Adrenal gland (tissue), 12 donors: ENCODE data around the gene CCDC142. TPM values are rescaled to one million over a fixed set of nuclear protein-coding genes. Genes with fewer than 3 reads are reported as not detected.
"Not testable (repeated sequence)": the region's sequence is repeated elsewhere in the genome, so short reads cannot be mapped to it uniquely, and the experiment has no call there.

Source experiments
- DNase-seq, 7 donors: peaks; one replicate each; pipeline ENCODE4 v3.0.0-alpha.2; 2019 to 2020
- H3K27ac ChIP-seq, 5 donors: fragments of 200-600 bp; sonication (generic) in 4 of 5; 1 replicate in 3 of 5; 2 replicates in 2 of 5; pipeline versions ENCODE4 v1.5.1 to v1.8.0; 2016 to 2020; ENCODE audit warnings: mild to moderate bottlenecking in 1 of 5
- H3K27me3 ChIP-seq: fragments of 200-600 bp; 2 replicates; pipeline ENCODE4 v1.8.0; 2021
- H3K36me3 ChIP-seq, 2 donors: fragments of 200-600 bp; replicated peaks in 1 of 2; 1 replicate in 1 of 2; 2 replicates in 1 of 2; pipeline versions ENCODE4 v1.5.1 to v1.8.0; 2018 to 2022
- H3K4me1 ChIP-seq, 2 donors: fragments of 200-600 bp; replicated peaks in 1 of 2; 1 replicate in 1 of 2; 2 replicates in 1 of 2; pipeline versions ENCODE4 v1.5.1 to v1.8.0; 2018 to 2021
- H3K4me3 ChIP-seq, 4 donors: fragments of 200-600 bp; sonication (generic) in 3 of 4; one replicate each; pipeline ENCODE4 v1.5.1; 2016 to 2018
- H3K9me3 ChIP-seq, 3 donors: fragments of 200-600 bp; sonication (generic) in 1 of 3; replicated peaks in 1 of 3; 1 replicate in 2 of 3; 2 replicates in 1 of 3; pipeline versions ENCODE4 v1.5.1 to v1.8.0; 2016 to 2021
- CTCF ChIP-seq, 6 experiments: fragments of 450-650 bp in 4 of 6; fragments of 200-600 bp in 2 of 6; sonication (generic) in 1 of 6; IDR thresholded peaks; 1 replicate in 5 of 6; 2 replicates in 1 of 6; pipeline versions ENCODE4 v1.5.1 to v1.8.0; 2016 to 2021; ENCODE audit warnings: antibody characterized with exemption in 6 of 6, mild to moderate bottlenecking in 2 of 6, moderate library complexity in 1 of 6
- POLR2A ChIP-seq, 2 donors: fragments of 450-650 bp; IDR thresholded peaks; one replicate each; pipeline ENCODE4 v1.6.1; 2017; ENCODE audit warnings: antibody characterized with exemption in 2 of 2, mild to moderate bottlenecking in 2 of 2, moderate library complexity in 1 of 2
- WGBS, 4 donors: extraction: QIAGEN DNeasy Blood & Tissue Kit in 2 of 4; methylation state at CpG; one replicate each; pipeline versions ENCODE4 v1.1.5 to v1.1.7; 2013 to 2017; 5-methylcytosine and 5-hydroxymethylcytosine counted together
- intact Hi-C, 2 donors: fragments of 100-400 bp; cut with DNase I; formaldehyde crosslinking; loops; one replicate each; pipeline versions ENCODE4 v1.14.1 to v1.15.0; 2022 to 2023
- polyA plus RNA-seq, 3 donors: library from polyadenylated mRNA; stranded (reverse); fragments of 200-250 nt in 2 of 3; fragments of 350-450 nt in 1 of 3; fragmentation: Illumina TruSeq in 1 of 3; extraction: RNeasy Lipid Tissue Mini Kit (QIAGEN cat#74804) in 1 of 3; gene quantifications; one replicate each; pipeline ENCODE4 v1.2.3, GENCODE V29; 2013 to 2014
- total RNA-seq, 9 donors: library from RNA; depleted of rRNA in 4 of 9; stranded (reverse); fragments of >200 nt in 4 of 9; fragments of 120-200 nt in 1 of 9; fragmentation: NEBNext Ultra II Directional in 1 of 9; extraction: Animal tissue kit (Norgen Biotek cat#: 25700) in 1 of 9; gene quantifications; one replicate each; pipeline versions ENCODE4 v1.1.0 to v1.2.4, GENCODE V29; 2013 to 2023
- donor health status: healthy with polysubstance abuse.
- donor health status: Bipolar disorder and iron deficiency.
- donor health status: DM: yes; HTN: yes; CAD: no.
- donor health status: DM: no; HTN: no; CAD: no.
- donor health status: DM: no; HTN: no; CAD: no.
- donor health status: DM: yes; HTN: yes; CAD: no.

Gene CCDC142
- total and polyA plus RNA-seq, 12 donors = 3.2 to 46.0 (median 12.3) TPM

GRCh38 chr2:74471332-74472065 is 11.3 kb downstream of the CCDC142 start:
- no peaks in the 10 kb centered on the region for H3K9me3 ChIP-seq
- H3K27me3 ChIP-seq = no peaks in the 10 kb centered on the region
- H3K4me1 ChIP-seq = peaks cover 9 to 16% of the 10 kb centered on the region in 2 donors
- WGBS, 4 donors = 43 to 51% (median 46%) methylated on average over 16 of the region's 16 CpGs
- peaks cover 0 to 15% of the 10 kb centered on the region in 2 donors for H3K36me3 ChIP-seq
- H3K27ac ChIP-seq = peak overlapping the region; percentile 57 to 96 (median 87)
- intact Hi-C loops = no loop called here
- TF ChIP-seq CTCF (IDR thresholded peaks at IDR 0.05) = no peak
- peak overlapping the region in 3 of 4 donors; percentile 43 to 72 (median 45) for H3K4me3 ChIP-seq
- DNase-seq = peak in 1 of 7 donors; percentile 22

- H3K27ac ChIP-seq = peak overlapping the region in 1 of 5 donors; percentile 27
- H3K9me3 ChIP-seq, H3K4me3 ChIP-seq, H3K27me3 ChIP-seq, DNase-seq, intact Hi-C loops: not testable (repeated sequence)
- H3K4me1 ChIP-seq = peaks cover 9 to 21% of the 10 kb centered on the region in 2 donors
- peaks cover 0 to 15% of the 10 kb centered on the region in 2 donors for H3K36me3 ChIP-seq
- WGBS, 4 donors = 87 to 91% (median 89%) methylated on average over 8 to 12 of the region's 12 CpGs
These were observed 12.1 kb downstream of the CCDC142 start for GRCh38 chr2:74470742-74471141.

DNA sequence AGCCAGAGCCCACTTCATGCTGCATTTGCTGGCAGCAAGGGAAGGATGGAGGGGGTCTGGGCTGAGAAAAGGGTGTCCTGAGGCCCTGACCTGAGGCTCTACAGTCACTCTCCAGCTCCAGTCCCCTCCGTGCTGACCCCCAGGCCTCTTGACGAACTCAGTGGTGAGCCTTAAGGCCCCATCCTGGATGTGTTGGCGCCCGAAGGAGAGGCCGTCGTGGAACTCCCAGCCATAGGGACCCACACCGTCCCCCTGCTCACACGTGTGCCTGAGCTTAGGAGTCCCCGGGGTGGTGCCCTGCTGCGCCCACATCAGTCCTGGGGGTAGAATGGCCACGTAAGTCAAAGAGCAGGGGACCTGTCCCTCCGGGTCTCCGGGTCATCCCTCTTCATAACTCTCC is 18.4 kb downstream of the CCDC142 start:
- TF ChIP-seq POLR2A (IDR thresholded peaks at IDR 0.05) (no peak), CTCF (IDR thresholded peaks at IDR 0.05) (no peak)
- WGBS, 4 donors = 0 to 5% (median 4%) methylated on average over 4 to 13 of the region's 13 CpGs
- DNase-seq = no peak
- Histone ChIP-seq H3K4me3 (peak overlapping the region; percentile 66 to 98 (median 90)), H3K4me1 (peaks cover 6 to 17% of the 10 kb centered on the region in 2 donors), H3K27ac (peak overlapping the region in 3 of 5 donors; percentile 84 to 88 (median 87)), H3K9me3 (no peaks in the 10 kb centered on the region), H3K27me3 (no peaks in the 10 kb centered on the region), H3K36me3 (peaks cover 0 to 20% of the 10 kb centered on the region in 2 donors)
- intact Hi-C loops = no loop called here

GRCh38 chr2:74462786-74463105 is 20.1 kb downstream of the CCDC142 start:
- 74 to 89% (median 79%) methylated on average over 4 of the region's 4 CpGs for WGBS, 4 donors

More at GRCh38 chr2:74462786-74463105, 20.1 kb downstream of the CCDC142 start:
- DNase-seq = no peak
- no peaks in the 10 kb centered on the region for H3K27me3 ChIP-seq
- no peak overlapping the region for H3K27ac ChIP-seq
- peaks cover 0 to 20% of the 10 kb centered on the region in 2 donors for H3K36me3 ChIP-seq
- intact Hi-C loops = no loop called here
- no peaks in the 10 kb centered on the region for H3K9me3 ChIP-seq
- peaks cover 13 to 25% of the 10 kb centered on the region in 2 donors for H3K4me1 ChIP-seq
- TF ChIP-seq CTCF (IDR thresholded peaks at IDR 0.05) (no peak), POLR2A (IDR thresholded peaks at IDR 0.05) (no peak)
- H3K4me3 ChIP-seq = no peak overlapping the region
